Measurements from ENCODE around the gene ETAA1.

DNA sequence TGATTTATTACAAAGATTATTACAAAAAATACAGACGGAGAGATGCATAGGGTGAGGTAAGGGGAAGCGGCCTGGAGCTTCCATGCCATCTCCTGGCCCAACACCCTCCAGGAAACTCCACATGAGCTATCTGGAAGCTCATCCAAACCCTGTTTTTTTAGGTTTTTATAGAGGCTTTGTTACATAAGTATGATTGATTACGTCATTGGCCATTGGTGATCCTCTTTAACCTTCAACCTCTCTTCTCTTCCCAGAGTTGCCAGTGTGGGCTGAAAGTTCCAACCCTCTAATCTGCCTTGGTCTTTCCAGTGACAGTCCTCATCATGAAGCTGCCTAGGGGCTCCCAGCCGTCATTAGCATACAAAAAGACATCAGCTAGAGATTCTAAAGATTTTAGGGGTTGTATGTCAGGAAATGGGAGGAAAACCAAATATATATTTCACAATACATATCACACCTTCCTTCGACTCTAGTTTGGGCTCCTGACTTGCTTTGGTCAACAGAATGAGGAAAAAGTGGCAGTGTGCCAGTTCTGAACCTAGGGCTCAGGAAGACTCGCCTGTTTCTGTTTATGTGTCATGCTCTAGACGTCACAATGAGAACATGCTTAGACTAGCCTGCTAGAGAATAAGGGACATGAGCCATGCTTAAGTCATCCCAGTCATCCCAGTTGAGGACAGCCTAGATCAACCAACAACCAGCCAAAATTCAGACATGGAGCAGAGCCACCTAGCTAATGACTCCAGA, 54.1 kb downstream of the ETAA1 start:
- no peak for TF ChIP-seq EZH2 (IDR thresholded peaks at IDR 0.05; ENCODE audit: insufficient read depth, low read length)
- TF ChIP-seq, protein P1, sequence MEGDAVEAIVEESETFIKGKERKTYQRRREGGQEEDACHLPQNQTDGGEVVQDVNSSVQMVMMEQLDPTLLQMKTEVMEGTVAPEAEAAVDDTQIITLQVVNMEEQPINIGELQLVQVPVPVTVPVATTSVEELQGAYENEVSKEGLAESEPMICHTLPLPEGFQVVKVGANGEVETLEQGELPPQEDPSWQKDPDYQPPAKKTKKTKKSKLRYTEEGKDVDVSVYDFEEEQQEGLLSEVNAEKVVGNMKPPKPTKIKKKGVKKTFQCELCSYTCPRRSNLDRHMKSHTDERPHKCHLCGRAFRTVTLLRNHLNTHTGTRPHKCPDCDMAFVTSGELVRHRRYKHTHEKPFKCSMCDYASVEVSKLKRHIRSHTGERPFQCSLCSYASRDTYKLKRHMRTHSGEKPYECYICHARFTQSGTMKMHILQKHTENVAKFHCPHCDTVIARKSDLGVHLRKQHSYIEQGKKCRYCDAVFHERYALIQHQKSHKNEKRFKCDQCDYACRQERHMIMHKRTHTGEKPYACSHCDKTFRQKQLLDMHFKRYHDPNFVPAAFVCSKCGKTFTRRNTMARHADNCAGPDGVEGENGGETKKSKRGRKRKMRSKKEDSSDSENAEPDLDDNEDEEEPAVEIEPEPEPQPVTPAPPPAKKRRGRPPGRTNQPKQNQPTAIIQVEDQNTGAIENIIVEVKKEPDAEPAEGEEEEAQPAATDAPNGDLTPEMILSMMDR (IDR thresholded peaks at IDR 0.05; ENCODE audit: insufficient read depth, low read depth, low read length), result no peak

Data from astrocyte (in vitro differentiated cells and primary cell).